ENCODE measurements around the gene ZFHX3. TPM values are rescaled to one million over a fixed set of nuclear protein-coding genes. Genes with fewer than 3 reads are reported as not detected.

Gene ZFHX3
- total and polyA plus RNA-seq, 2 of the 8 experiments (the other 6 are each of a cell fraction or from before 2014, with no cell fraction given), result 0.08 to 0.99 TPM

- TF ChIP-seq BCL11A (IDR thresholded peaks at IDR 0.05; ENCODE audit: low read depth in 2 of 2, low read length in 2 of 2), result no peak
- TF ChIP-seq RNF2 (IDR thresholded peaks at IDR 0.05; ENCODE audit: borderline replicate concordance, low read depth, low read length, missing control alignments, poor library complexity, severe bottlenecking), result no peak
- no peak for TF ChIP-seq BRCA1 (IDR thresholded peaks at IDR 0.05; ENCODE audit: low read depth, low read length)
- no peak for TF ChIP-seq TAF1 (IDR thresholded peaks at IDR 0.05; ENCODE audit: low read depth, low read length)
- TF ChIP-seq GTF2F1 (IDR thresholded peaks at IDR 0.05; ENCODE audit: borderline replicate concordance, low read depth, low read length), result no peak
- TF ChIP-seq SRF (IDR thresholded peaks at IDR 0.05; ENCODE audit: low read depth, low read length), result no peak
- TF ChIP-seq POU5F1 (IDR thresholded peaks at IDR 0.05; ENCODE audit: low read depth, low read length), result no peak
Observed at GRCh38 chr16:72789921-72790320, 258.0 kb downstream of the ZFHX3 start (continued).
